HepG2 (cell line): ENCODE results near the gene MRE11. TPM values are rescaled to one million over a fixed set of nuclear protein-coding genes. Genes with fewer than 3 reads are reported as not detected.

Experiments used
- ARID5B ChIP-seq: IDR thresholded peaks from 2 replicates; pipeline ENCODE4 v1.4.0; 2020; ENCODE audit warnings: mild to moderate bottlenecking, missing genetic modification reagents
- DMAP1 ChIP-seq: IDR thresholded peaks from 2 replicates; pipeline ENCODE4 v1.6.1; 2016
- FOXJ3 ChIP-seq: sonication (generic); formaldehyde crosslinking; IDR thresholded peaks from 2 replicates; pipeline ENCODE4 v1.4.0; 2020; ENCODE audit warnings: missing genetic modification reagents, mild to moderate bottlenecking, borderline replicate concordance
- GFI1 ChIP-seq: sonication (generic); formaldehyde crosslinking; IDR thresholded peaks from 2 replicates; pipeline ENCODE4 v1.5.0; 2020; ENCODE audit warnings: missing genetic modification reagents, mild to moderate bottlenecking, borderline replicate concordance
- HDAC1 ChIP-seq: sonication (generic); formaldehyde crosslinking; IDR thresholded peaks from 2 replicates; pipeline ENCODE4 v1.5.1; 2020; ENCODE audit warnings: mild to moderate bottlenecking, missing genetic modification reagents
- ISL2 ChIP-seq: sonication (generic); formaldehyde crosslinking; IDR thresholded peaks from 2 replicates; pipeline ENCODE4 v1.5.0; 2020; ENCODE audit warnings: missing genetic modification reagents
- MIER2 ChIP-seq: IDR thresholded peaks from 2 replicates; pipeline ENCODE4 v1.6.1; 2016; ENCODE audit warnings: missing biosample characterization, missing genetic modification reagents
- PAXIP1 ChIP-seq: sonication (generic); formaldehyde crosslinking; conservative IDR thresholded peaks from 2 replicates; pipeline ENCODE4 v1.4.0; 2020; ENCODE audit warnings: mild to moderate bottlenecking, missing genetic modification reagents, moderate library complexity
- SALL1 ChIP-seq: sonication (generic); formaldehyde crosslinking; IDR thresholded peaks from 2 replicates; pipeline ENCODE4 v1.8.0; 2022; ENCODE audit warnings: mild to moderate bottlenecking, missing genetic modification reagents
- SOX13 ChIP-seq, 3 experiments: fragments of 450-650 bp in 1 of 3; sonication (generic) in 1 of 3; formaldehyde crosslinking in 1 of 3; IDR thresholded peaks in 2 of 3; conservative IDR thresholded peaks in 1 of 3; 2 replicates each; pipeline versions ENCODE4 v1.5.0 to v1.6.1; 2016 to 2020; ENCODE audit warnings: antibody characterized with exemption in 1 of 3, mild to moderate bottlenecking in 1 of 3, missing compliant biosample characterization in 1 of 3, missing genetic modification reagents in 1 of 3, moderate library complexity in 1 of 3
- SOX6 ChIP-seq, 2 experiments: fragments of 450-650 bp in 1 of 2; sonication (generic) in 1 of 2; formaldehyde crosslinking in 1 of 2; IDR thresholded peaks; 2 replicates each; pipeline versions ENCODE4 v1.4.0 to v1.6.1; 2017 to 2020; ENCODE audit warnings: antibody characterized with exemption in 1 of 2, mild to moderate bottlenecking in 1 of 2, missing genetic modification reagents in 1 of 2
- TEAD3 ChIP-seq: optimal IDR thresholded peaks from 2 replicates; pipeline ENCODE3; 2016; ENCODE audit warnings: borderline replicate concordance
- ZEB1 ChIP-seq: IDR thresholded peaks from 2 replicates; pipeline ENCODE4 v1.6.1; 2012; ENCODE audit warnings: mild to moderate bottlenecking, low read depth, inconsistent platforms; ENCODE audit not compliant: insufficient replicate concordance
- ZFP90 ChIP-seq: sonication (generic); formaldehyde crosslinking; IDR thresholded peaks from 2 replicates; pipeline ENCODE4 v1.8.0; 2022; ENCODE audit warnings: missing genetic modification reagents, mild to moderate bottlenecking, inconsistent platforms, borderline replicate concordance
- ZNF503 ChIP-seq: sonication (generic); formaldehyde crosslinking; IDR thresholded peaks from 2 replicates; pipeline ENCODE4 v1.4.0; 2020; ENCODE audit warnings: missing genetic modification reagents
- polyA plus RNA-seq, 8 experiments: library from polyadenylated mRNA; depleted of rRNA in 3 of 8; stranded (reverse) in 7 of 8; unstranded in 1 of 8; fragments of >200 nt; fragmentation: Illumina TruSeq in 4 of 8; extraction: Trizol in 4 of 8; gene quantifications; 2 replicates each; pipeline versions ENCODE4 v1.2.1 to v1.2.3, GENCODE V29; 2011 to 2016; ENCODE audit warnings: low read depth in 4 of 8, missing spikeins in 1 of 8, mixed read lengths in 1 of 8; ENCODE audit not compliant: insufficient read depth in 1 of 8
- total RNA-seq, 5 experiments: library from RNA; depleted of rRNA; stranded (reverse); fragments of >200 nt; fragmentation: Illumina TruSeq; extraction: Trizol; gene quantifications; 2 replicates each; pipeline ENCODE4 v1.2.3, GENCODE V29; 2016; ENCODE audit warnings: low read depth in 1 of 5
- TF ChIP-seq, protein P1 (sequence below): sonication (generic); formaldehyde crosslinking; IDR thresholded peaks from 2 replicates; pipeline ENCODE4 v1.8.0; 2022; ENCODE audit warnings: missing genetic modification reagents, mild to moderate bottlenecking, moderate library complexity, borderline replicate concordance

Gene MRE11
- total and polyA plus RNA-seq, 2 of the 13 experiments (the other 11 are each of a cell fraction or from before 2014, with no cell fraction given), result 7.2 to 37.3 TPM

GRCh38 chr11:94516725-94517124, 23.1 kb upstream of the MRE11 start (continued):
- TF ChIP-seq SOX6 (IDR thresholded peaks at IDR 0.05) (no peak), SOX6 (CRISPR knock-in tag; IDR thresholded peaks at IDR 0.05) (peak; percentile 76), ZFP90 (0 out of 2 replicates have a peak, but pooled peaks have one; percentile 45), SALL1 (CRISPR knock-in tag) (peak; percentile 28; the same call in 1 of the 2 replicates), HDAC1 (0 out of 2 replicates have a peak, but pooled peaks have one; percentile 26), ZNF503 (0 out of 2 replicates have a peak, but pooled peaks have one; percentile 22), PAXIP1 (CRISPR knock-in tag) (peak; percentile 50; the same call in 1 of the 2 replicates), FOXJ3 (CRISPR knock-in tag) (0 out of 2 replicates have a peak, but pooled peaks have one; percentile 30), ISL2 (CRISPR knock-in tag) (0 out of 2 replicates have a peak, but pooled peaks have one; percentile 29), MIER2 (CRISPR knock-in tag) (0 out of 2 replicates have a peak, but pooled peaks have one; percentile 23), ARID5B (peak; percentile 54; the same call in 1 of the 2 replicates), TEAD3 (CRISPR knock-in tag) (peak; percentile 11), ZEB1 (peak; percentile 56), DMAP1 (CRISPR knock-in tag) (peak; percentile 49; the same call in 1 of the 2 replicates), GFI1 (CRISPR knock-in tag) (peak; percentile 32; the same call in 1 of the 2 replicates), SOX13 (IDR thresholded peaks at IDR 0.05) (no peak), SOX13 (CRISPR knock-in tag; conservative IDR thresholded peaks at IDR 0.05 in 1 of 2, IDR thresholded peaks at IDR 0.05 in 1 of 2) (peak in 1 of 2 experiments; percentile 56; a peak in 2 of 4 replicates)
- TF ChIP-seq, protein P1, sequence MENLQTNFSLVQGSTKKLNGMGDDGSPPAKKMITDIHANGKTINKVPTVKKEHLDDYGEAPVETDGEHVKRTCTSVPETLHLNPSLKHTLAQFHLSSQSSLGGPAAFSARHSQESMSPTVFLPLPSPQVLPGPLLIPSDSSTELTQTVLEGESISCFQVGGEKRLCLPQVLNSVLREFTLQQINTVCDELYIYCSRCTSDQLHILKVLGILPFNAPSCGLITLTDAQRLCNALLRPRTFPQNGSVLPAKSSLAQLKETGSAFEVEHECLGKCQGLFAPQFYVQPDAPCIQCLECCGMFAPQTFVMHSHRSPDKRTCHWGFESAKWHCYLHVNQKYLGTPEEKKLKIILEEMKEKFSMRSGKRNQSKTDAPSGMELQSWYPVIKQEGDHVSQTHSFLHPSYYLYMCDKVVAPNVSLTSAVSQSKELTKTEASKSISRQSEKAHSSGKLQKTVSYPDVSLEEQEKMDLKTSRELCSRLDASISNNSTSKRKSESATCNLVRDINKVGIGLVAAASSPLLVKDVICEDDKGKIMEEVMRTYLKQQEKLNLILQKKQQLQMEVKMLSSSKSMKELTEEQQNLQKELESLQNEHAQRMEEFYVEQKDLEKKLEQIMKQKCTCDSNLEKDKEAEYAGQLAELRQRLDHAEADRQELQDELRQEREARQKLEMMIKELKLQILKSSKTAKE, result no peak
